Fibroblast of villous mesenchyme (primary cell): ENCODE measurements around the gene MAEA. TPM values are rescaled to one million over a fixed set of nuclear protein-coding genes. Genes with fewer than 3 reads are reported as not detected.

ENCODE experiments used
- DNase-seq: peaks from one replicate; pipeline ENCODE4 v3.0.0-alpha.2; 2010; ENCODE audit warnings: low read depth
- H3K4me3 ChIP-seq: 2 replicates; pipeline ENCODE4 v1.5.1; 2011; ENCODE audit warnings: low read depth, mild to moderate bottlenecking, low read length
- CTCF ChIP-seq: IDR thresholded peaks from 2 replicates; pipeline ENCODE4 v1.5.1; 2012; ENCODE audit warnings: low read depth, mild to moderate bottlenecking, low read length; ENCODE audit not compliant: insufficient read depth
- total RNA-seq: library from RNA; depleted of rRNA; stranded (reverse); fragments of >200 nt; gene quantifications from 2 replicates; pipeline ENCODE4 v1.2.3, GENCODE V29; 2012

The MAEA gene
- total RNA-seq, result 59.6 and 60.2 TPM in 2 replicates

- peak; percentile 96 for DNase-seq
- TF ChIP-seq CTCF, result no peak
- H3K4me3 ChIP-seq, result peak within 1 kb of the TSS; percentile 79
Observed at GRCh38 chr4:1289207-1290164, at the start of gene MAEA. MAEA (plus strand) TSS chr4:1289891; CDS start chr4:1289914, 23 bp downstream.

GRCh38 chr4:1239950-1240307, 49.8 kb upstream of the MAEA start:
- no peak for TF ChIP-seq CTCF
- no peak overlapping the region for H3K4me3 ChIP-seq
- DNase-seq, result no peak

- H3K4me3 ChIP-seq, result no peak overlapping the region
- no peak for DNase-seq
- TF ChIP-seq CTCF, result no peak
Observed at GRCh38 chr4:1240721-1241465, 48.8 kb upstream of the MAEA start.

GRCh38 chr4:1241466-1241935, 48.2 kb upstream of the MAEA start:
- no peak for TF ChIP-seq CTCF
- no peak overlapping the region for H3K4me3 ChIP-seq
- no peak for DNase-seq

- no peak for TF ChIP-seq CTCF
- no peak overlapping the region for H3K4me3 ChIP-seq
- DNase-seq, result no peak
Observed at GRCh38 chr4:1241936-1242505, 47.7 kb upstream of the MAEA start.

GRCh38 chr4:1242506-1243450, 46.9 kb upstream of the MAEA start:
- no peak for DNase-seq
- no peak for TF ChIP-seq CTCF
- H3K4me3 ChIP-seq, result no peak overlapping the region
